Activated B cell treated with CpG ODN at 0.5 μM for 24 hours (primary cell): ENCODE measurements around the gene RPS26. TPM values are rescaled to one million over a fixed set of nuclear protein-coding genes. Genes with fewer than 3 reads are reported as not detected.

Experiments
- ATAC-seq: fragments of 200-7000 bp; cut with Tn5 transposase; one replicate; pipeline ENCODE4 v1.10.0; 2021; ENCODE audit warnings: low read depth, mild to moderate bottlenecking, moderate library complexity
- CTCF ChIA-PET: fragments of 350-600 bp; sonication (Branson Sonifier 250); formaldehyde crosslinking; loops from one replicate; lab custom pipeline; 2021; ENCODE audit warnings: antibody characterized with exemption; lab: Charles Lee
- POLR2A ChIA-PET: fragments of 350-600 bp; sonication (Branson Sonifier 250); formaldehyde crosslinking; loops from one replicate; lab custom pipeline; 2021; ENCODE audit warnings: antibody characterized with exemption; lab: Charles Lee
- DNase-seq: peaks from one replicate; pipeline ENCODE4 v3.0.0; 2022
- H3K27ac Mint-ChIP-seq: one replicate; pipeline ENCODE4 v1.8.0; 2020; ENCODE audit warnings: mixed read lengths
- H3K27me3 Mint-ChIP-seq: one replicate; pipeline ENCODE4 v1.8.0; 2021; ENCODE audit warnings: mixed read lengths
- H3K36me3 Mint-ChIP-seq: one replicate; pipeline ENCODE4 v1.8.0; 2021; ENCODE audit warnings: low read depth, mixed read lengths
- H3K4me1 Mint-ChIP-seq: one replicate; pipeline ENCODE4 v1.8.0; 2021; ENCODE audit warnings: mixed read lengths
- H3K4me3 Mint-ChIP-seq: one replicate; pipeline ENCODE4 v1.8.0; 2020; ENCODE audit warnings: mild to moderate bottlenecking, mixed read lengths
- H3K9me3 Mint-ChIP-seq: one replicate; pipeline ENCODE4 v1.8.0; 2020; ENCODE audit warnings: mixed read lengths
- intact Hi-C: fragments of 100-400 bp; cut with micrococcal nuclease; formaldehyde crosslinking; loops from one replicate; pipeline ENCODE4 v1.15.1; 2024
- total RNA-seq: library from RNA; stranded (reverse); gene quantifications from 2 replicates; pipeline ENCODE4 v1.2.3, GENCODE V29; 2022
- TF ChIP-seq, protein P1 (sequence below): fragments of 200-600 bp; IDR thresholded peaks from one replicate; pipeline ENCODE4 v1.8.0; 2022; ENCODE audit warnings: antibody characterized with exemption, mild to moderate bottlenecking

RPS26 gene
- total RNA-seq, 1 donor from 2014 or later, result 28.1 TPM

DNA sequence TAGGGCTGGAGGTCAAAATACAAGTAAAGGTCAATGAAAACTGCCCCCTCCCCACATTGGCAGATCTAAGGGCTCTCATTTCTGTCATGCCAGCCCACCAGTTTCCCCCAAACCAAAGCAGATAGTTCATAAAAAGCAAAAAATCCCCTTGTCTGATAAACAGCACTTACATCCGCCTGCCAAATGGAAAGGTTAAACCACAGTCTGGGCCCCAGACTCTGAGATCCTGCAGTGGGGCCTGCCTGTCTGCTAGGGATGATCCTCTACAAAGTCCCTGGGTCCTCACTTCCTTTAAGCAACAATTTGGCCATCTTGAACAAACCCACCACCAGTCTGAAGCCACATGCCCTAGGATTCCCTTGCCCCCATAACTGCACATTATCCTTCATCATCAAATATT, 9.7 kb upstream of the RPS26 start:
- no peak for ATAC-seq
- intact Hi-C loops, result no loop called here
- no peak overlapping the region for H3K4me3 Mint-ChIP-seq
- TF ChIP-seq, protein P1, sequence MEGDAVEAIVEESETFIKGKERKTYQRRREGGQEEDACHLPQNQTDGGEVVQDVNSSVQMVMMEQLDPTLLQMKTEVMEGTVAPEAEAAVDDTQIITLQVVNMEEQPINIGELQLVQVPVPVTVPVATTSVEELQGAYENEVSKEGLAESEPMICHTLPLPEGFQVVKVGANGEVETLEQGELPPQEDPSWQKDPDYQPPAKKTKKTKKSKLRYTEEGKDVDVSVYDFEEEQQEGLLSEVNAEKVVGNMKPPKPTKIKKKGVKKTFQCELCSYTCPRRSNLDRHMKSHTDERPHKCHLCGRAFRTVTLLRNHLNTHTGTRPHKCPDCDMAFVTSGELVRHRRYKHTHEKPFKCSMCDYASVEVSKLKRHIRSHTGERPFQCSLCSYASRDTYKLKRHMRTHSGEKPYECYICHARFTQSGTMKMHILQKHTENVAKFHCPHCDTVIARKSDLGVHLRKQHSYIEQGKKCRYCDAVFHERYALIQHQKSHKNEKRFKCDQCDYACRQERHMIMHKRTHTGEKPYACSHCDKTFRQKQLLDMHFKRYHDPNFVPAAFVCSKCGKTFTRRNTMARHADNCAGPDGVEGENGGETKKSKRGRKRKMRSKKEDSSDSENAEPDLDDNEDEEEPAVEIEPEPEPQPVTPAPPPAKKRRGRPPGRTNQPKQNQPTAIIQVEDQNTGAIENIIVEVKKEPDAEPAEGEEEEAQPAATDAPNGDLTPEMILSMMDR, result no peak
- no peak overlapping the region for H3K27ac Mint-ChIP-seq
- no peak for DNase-seq
- no peaks in the 10 kb centered on the region for H3K4me1 Mint-ChIP-seq
- H3K9me3 Mint-ChIP-seq, result no peaks in the 10 kb centered on the region
- H3K36me3 Mint-ChIP-seq, result peaks cover 20% of the 10 kb centered on the region
- POLR2A ChIA-PET, result no interaction called here
- no peaks in the 10 kb centered on the region for H3K27me3 Mint-ChIP-seq
- CTCF ChIA-PET, result no interaction called here

DNA sequence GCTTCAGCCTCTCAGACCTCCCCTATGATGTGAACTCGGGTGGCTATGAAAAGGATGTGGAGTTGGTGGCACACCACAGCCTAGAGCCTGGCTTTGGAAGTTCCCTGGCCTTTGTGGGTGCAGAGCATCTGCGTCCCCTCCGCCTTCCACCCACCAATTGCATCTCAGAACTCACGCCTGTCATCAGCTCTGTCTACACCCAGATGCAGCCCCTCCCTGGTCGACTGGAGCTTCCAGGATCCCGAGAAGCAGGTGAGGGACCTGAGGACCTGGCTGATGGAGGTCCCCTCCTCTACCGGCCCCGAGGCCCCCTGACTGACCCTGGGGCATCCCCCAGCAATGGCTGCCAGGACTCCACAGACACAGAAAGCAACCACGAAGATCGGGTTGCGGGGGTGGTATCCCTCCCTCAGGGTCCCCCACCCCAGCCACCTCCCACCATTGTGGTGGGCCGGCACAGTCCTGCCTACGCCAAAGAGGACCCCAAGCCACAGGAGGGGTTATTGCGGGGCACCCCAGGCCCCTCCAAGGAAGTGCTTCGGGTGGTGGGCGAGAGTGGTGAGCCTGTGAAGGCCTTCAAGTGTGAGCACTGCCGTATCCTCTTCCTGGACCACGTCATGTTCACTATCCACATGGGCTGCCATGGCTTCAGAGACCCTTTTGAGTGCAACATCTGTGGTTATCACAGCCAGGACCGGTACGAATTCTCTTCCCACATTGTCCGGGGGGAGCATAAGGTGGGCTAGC, 7.0 kb upstream of the RPS26 start:
- no peak overlapping the region for H3K4me3 Mint-ChIP-seq
- ChIA-PET POLR2A (no interaction called here), CTCF (no interaction called here)
- ATAC-seq (no peak), DNase-seq (no peak)
- no peaks in the 10 kb centered on the region for H3K4me1 Mint-ChIP-seq
- intact Hi-C loops, result no loop called here
- peaks cover 18% of the 10 kb centered on the region for H3K36me3 Mint-ChIP-seq
- TF ChIP-seq, protein P1, result no peak
- no peaks in the 10 kb centered on the region for H3K27me3 Mint-ChIP-seq
- no peak overlapping the region for H3K27ac Mint-ChIP-seq
- H3K9me3 Mint-ChIP-seq, result no peaks in the 10 kb centered on the region

DNA sequence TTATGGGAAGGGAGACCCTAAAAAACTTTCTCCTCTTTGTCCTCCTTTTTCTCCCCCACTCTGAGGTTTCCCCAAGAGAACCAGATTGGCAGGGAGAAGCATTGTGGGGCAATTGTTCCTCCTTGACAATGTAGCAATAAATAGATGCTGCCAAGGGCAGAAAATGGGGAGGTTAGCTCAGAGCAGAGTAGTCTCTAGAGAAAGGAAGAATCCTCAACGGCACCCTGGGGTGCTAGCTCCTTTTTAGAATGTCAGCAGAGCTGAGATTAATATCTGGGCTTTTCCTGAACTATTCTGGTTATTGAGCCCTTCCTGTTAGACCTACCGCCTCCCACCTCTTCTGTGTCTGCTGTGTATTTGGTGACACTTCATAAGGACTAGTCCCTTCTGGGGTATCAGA, 4.6 kb upstream of the RPS26 start:
- peaks cover 16% of the 10 kb centered on the region for H3K36me3 Mint-ChIP-seq
- no peaks in the 10 kb centered on the region for H3K9me3 Mint-ChIP-seq
- H3K27ac Mint-ChIP-seq, result no peak overlapping the region
- ChIA-PET POLR2A (no interaction called here), CTCF (no interaction called here)
- intact Hi-C loops, result no loop called here
- peaks cover 14% of the 10 kb centered on the region for H3K4me1 Mint-ChIP-seq
- DNase-seq, result no peak
- no peak overlapping the region for H3K4me3 Mint-ChIP-seq
- no peaks in the 10 kb centered on the region for H3K27me3 Mint-ChIP-seq
- TF ChIP-seq, protein P1, result no peak
- no peak for ATAC-seq

DNA sequence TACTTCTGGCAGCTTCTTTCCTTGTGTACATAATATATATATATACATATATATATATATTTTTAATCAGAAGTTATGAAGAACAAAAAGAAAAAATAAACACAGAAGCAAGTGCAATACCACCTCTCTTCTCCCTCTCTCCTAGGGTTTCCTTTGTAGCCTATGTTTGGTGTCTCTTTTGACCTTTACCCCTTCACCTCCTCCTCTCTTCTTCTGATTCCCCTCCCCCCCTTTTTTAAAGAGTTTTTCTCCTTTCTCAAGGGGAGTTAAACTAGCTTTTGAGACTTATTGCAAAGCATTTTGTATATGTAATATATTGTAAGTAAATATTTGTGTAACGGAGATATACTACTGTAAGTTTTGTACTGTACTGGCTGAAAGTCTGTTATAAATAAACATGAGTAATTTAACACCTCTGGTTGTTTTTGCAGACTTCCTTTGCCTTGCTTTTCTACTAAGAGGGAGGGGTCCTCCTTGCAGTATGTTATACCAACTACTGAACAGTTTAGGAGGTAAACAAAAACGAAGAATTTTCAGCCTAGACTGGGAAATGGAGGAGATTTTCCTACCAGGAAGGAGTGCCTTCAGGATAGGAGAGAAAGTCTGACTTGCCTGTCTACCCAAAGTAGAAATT, 3.6 kb upstream of the RPS26 start:
- POLR2A ChIA-PET, result no interaction called here

DNA sequence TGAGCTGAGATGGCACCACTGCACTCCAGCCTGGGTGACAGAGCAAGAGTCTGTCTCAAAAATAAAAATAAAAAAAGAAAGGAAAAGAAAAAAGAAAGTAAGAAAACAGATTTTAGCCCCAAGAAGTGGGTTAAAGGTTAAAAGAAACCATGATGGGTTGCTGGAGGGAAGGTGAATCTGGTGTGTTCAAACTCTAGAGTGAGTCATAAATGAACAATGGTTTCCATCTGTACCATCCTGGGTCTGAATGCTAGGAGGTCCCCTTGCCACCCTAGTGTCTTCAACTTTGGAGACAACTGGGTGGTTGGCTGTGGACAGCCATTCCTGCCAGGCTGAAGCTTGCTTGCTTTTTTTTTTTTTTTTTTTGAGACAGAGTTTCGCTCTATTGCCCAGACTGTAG, 1.6 kb upstream of the RPS26 start:
- TF ChIP-seq, protein P1, result no peak
- DNase-seq (no peak), ATAC-seq (no peak)
- peaks cover 40% of the 10 kb centered on the region for H3K36me3 Mint-ChIP-seq
- no peaks in the 10 kb centered on the region for H3K9me3 Mint-ChIP-seq
- POLR2A ChIA-PET, result interaction anchor here (0.7 to 1.0 kb wide), 3 partner anchors 67 to 685 kb away, joined by 3 to 4 read pairs (median 3); partner anchors contain the start of gene RAB5B
- H3K27ac Mint-ChIP-seq, result no peak overlapping the region
- H3K4me3 Mint-ChIP-seq, result no peak overlapping the region
- intact Hi-C loops, result no loop called here
- no peaks in the 10 kb centered on the region for H3K27me3 Mint-ChIP-seq
- peaks cover 29% of the 10 kb centered on the region for H3K4me1 Mint-ChIP-seq
- CTCF ChIA-PET, result interaction anchor here (1.0 to 1.6 kb wide), 3 partner anchors 44 to 302 kb away, joined by 3 to 7 read pairs (median 5); partner anchors contain the start of genes ORMDL2 and SARNP

More for the DNA sequence above, 3.6 kb upstream of the RPS26 start:
- DNase-seq (no peak), ATAC-seq (no peak)
- H3K36me3 Mint-ChIP-seq, result peaks cover 23% of the 10 kb centered on the region
- intact Hi-C loops, result no loop called here
- no peaks in the 10 kb centered on the region for H3K9me3 Mint-ChIP-seq
- peaks cover 24% of the 10 kb centered on the region for H3K4me1 Mint-ChIP-seq
- H3K4me3 Mint-ChIP-seq, result no peak overlapping the region
- TF ChIP-seq, protein P1, result no peak
- no peaks in the 10 kb centered on the region for H3K27me3 Mint-ChIP-seq
- CTCF ChIA-PET, result interaction anchor here (1.9 kb wide), 1 partner anchor 42 kb away, joined by 9 read pairs; no protein-coding TSS in a partner anchor
- H3K27ac Mint-ChIP-seq, result no peak overlapping the region
